ENCODE data around the gene CENPP.

CENPP gene

DNA sequence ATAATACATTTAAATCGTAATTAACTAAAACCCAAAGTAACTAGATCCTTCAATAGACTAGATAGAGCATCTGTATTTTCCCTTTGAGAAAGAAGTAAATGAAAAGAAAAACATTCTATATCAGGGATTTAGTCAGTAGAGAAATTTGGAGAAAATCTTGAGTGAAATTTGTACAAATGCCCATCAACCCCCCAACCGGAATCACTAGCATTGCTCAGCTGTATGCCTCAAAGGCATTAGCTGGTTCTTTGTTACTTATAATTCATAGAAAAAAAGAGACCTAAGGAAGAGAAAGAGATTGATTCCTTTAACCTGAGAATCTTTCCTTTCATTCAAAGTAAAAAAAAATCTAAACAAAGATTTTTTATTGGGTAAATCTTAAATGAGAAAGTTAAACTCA lies 97.9 kb downstream of the CENPP start:
- no peak for TF ChIP-seq YY1 (IDR thresholded peaks at IDR 0.05; ENCODE audit: low read depth)

- TF ChIP-seq RAD21 (IDR thresholded peaks at IDR 0.05; ENCODE audit: low read depth) (no peak), USF1 (IDR thresholded peaks at IDR 0.05) (no peak), ZBTB7A (IDR thresholded peaks at IDR 0.05; ENCODE audit: low read depth) (no peak), EGR1 (IDR thresholded peaks at IDR 0.05) (no peak), YY1 (IDR thresholded peaks at IDR 0.05; ENCODE audit: low read depth) (no peak), FOXM1 (IDR thresholded peaks at IDR 0.05; ENCODE audit: borderline replicate concordance, low read depth) (no peak), CEBPB (IDR thresholded peaks at IDR 0.05) (no peak), TCF12 (IDR thresholded peaks at IDR 0.05; ENCODE audit: low read depth) (no peak), REST (IDR thresholded peaks at IDR 0.05; ENCODE audit: low read depth) (no peak), EP300 (IDR thresholded peaks at IDR 0.05; ENCODE audit: borderline replicate concordance) (no peak), TAF1 (IDR thresholded peaks at IDR 0.05; ENCODE audit: low read depth) (no peak), CREB1 (IDR thresholded peaks at IDR 0.05; ENCODE audit: low read depth) (no peak), NFIC (IDR thresholded peaks at IDR 0.05) (no peak), TEAD4 (IDR thresholded peaks at IDR 0.05) (no peak)
- TF ChIP-seq, protein P1, sequence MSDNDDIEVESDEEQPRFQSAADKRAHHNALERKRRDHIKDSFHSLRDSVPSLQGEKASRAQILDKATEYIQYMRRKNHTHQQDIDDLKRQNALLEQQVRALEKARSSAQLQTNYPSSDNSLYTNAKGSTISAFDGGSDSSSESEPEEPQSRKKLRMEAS (IDR thresholded peaks at IDR 0.05), result no peak
Observed at GRCh38 chr9:92424340-92424739, 98.6 kb downstream of the CENPP start, which contains the start of gene OMD. TSS of gene OMD (minus strand) at chr9:92424471. CDS start at chr9:92417558, 6,913 bp downstream.

DNA sequence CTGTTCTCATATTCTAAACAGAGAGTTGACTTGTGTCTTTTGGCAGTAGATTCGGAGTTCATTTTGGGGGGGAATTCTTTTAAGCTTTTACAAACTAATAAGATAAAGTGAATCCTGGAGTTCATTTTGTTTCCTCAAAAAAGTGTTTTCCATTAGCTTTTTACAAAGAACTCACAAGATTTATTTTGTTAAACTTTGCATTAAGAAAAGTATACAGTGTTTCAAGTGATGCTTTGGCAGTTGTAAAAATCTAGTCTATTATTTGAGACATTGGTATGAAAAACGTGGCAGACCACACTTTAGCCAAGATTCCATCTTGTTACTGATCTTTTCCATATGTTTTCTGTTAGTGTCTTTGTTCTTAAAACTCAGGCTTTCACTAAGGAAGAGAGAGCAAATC lies 99.7 kb downstream of the CENPP start:
- TF ChIP-seq ZBTB7A (IDR thresholded peaks at IDR 0.05; ENCODE audit: low read depth) (no peak), CREB1 (IDR thresholded peaks at IDR 0.05; ENCODE audit: low read depth) (no peak), EGR1 (IDR thresholded peaks at IDR 0.05) (no peak), TEAD4 (IDR thresholded peaks at IDR 0.05) (no peak), FOXM1 (IDR thresholded peaks at IDR 0.05; ENCODE audit: borderline replicate concordance, low read depth) (no peak)

- no peak for TF ChIP-seq TEAD4 (IDR thresholded peaks at IDR 0.05)
- TF ChIP-seq YY1 (IDR thresholded peaks at IDR 0.05; ENCODE audit: low read depth), result no peak
- TF ChIP-seq ZBTB7A (IDR thresholded peaks at IDR 0.05; ENCODE audit: low read depth), result no peak
- TF ChIP-seq, protein P1 (IDR thresholded peaks at IDR 0.05), result no peak
- TF ChIP-seq TCF12 (IDR thresholded peaks at IDR 0.05; ENCODE audit: low read depth), result no peak
- TF ChIP-seq TAF1 (IDR thresholded peaks at IDR 0.05; ENCODE audit: low read depth), result no peak
- TF ChIP-seq RAD21 (IDR thresholded peaks at IDR 0.05; ENCODE audit: low read depth), result no peak
- no peak for TF ChIP-seq REST (IDR thresholded peaks at IDR 0.05; ENCODE audit: low read depth)
Observed at GRCh38 chr9:92426501-92427145, 100.9 kb downstream of the CENPP start.

DNA sequence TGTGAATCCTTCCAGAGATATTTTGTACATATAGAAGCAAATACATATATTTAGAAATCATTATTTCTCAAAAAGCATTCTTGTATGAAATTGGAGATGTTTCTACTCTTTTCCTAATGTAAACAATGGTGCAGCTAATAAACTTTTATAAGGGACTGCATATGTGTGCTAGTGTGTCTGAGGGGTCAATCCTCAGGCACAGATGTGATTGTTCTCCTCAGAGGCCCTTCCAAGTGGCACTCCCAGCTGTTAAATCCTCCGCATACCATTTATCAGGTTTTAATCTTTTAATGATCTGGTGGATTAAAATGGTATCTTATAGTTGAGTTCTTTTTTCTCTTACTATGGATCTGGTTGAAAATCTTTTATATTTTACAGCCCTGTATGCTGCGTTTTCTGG lies 104.1 kb downstream of the CENPP start:
- TF ChIP-seq EP300 (IDR thresholded peaks at IDR 0.05; ENCODE audit: borderline replicate concordance) (no peak), YY1 (IDR thresholded peaks at IDR 0.05; ENCODE audit: low read depth) (no peak), CEBPB (IDR thresholded peaks at IDR 0.05) (no peak), TCF12 (IDR thresholded peaks at IDR 0.05; ENCODE audit: low read depth) (no peak), ZBTB7A (IDR thresholded peaks at IDR 0.05; ENCODE audit: low read depth) (no peak), REST (IDR thresholded peaks at IDR 0.05; ENCODE audit: low read depth) (no peak), NFIC (IDR thresholded peaks at IDR 0.05) (no peak), TAF1 (IDR thresholded peaks at IDR 0.05; ENCODE audit: low read depth) (no peak), TEAD4 (IDR thresholded peaks at IDR 0.05) (no peak), EGR1 (IDR thresholded peaks at IDR 0.05) (no peak), USF1 (IDR thresholded peaks at IDR 0.05) (no peak), RAD21 (IDR thresholded peaks at IDR 0.05; ENCODE audit: low read depth) (no peak), CREB1 (IDR thresholded peaks at IDR 0.05; ENCODE audit: low read depth) (no peak), FOXM1 (IDR thresholded peaks at IDR 0.05; ENCODE audit: borderline replicate concordance, low read depth) (no peak)
- TF ChIP-seq, protein P1 (IDR thresholded peaks at IDR 0.05), result no peak

Data from Ishikawa (cell line).